Activated CD8-positive, alpha-beta memory T cell treated with anti-CD3 and anti-CD28 coated beads for 48 hours (primary cell): ENCODE results near the gene MICAL2.

Experiments
- DNase-seq, 3 experiments: peaks; one replicate each; pipeline ENCODE4 v3.0.0-alpha.2; 2020; ENCODE audit warnings: low read depth in 2 of 3, low spot score in 2 of 3

The MICAL2 gene

DNA sequence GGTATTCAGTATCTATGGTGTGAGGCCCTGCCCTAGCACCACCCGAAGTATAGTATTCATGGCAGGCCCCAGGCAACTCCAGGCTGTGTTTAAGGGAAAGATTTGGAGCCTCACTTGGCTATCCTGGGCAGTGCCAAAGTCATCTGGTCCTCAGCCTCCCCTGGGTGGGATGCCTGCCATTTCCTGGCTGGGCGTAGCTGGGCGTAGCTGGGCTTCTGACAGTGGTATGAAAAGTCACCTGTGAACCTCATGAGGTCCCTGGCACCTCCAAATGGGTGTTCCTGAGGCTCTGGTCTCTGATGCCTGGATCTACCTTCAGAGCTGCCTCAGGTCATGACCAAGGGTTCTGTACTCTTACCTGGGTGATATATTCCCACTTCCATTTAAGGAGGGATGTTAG is 154.0 kb downstream of the MICAL2 start:
- no peak for DNase-seq

DNA sequence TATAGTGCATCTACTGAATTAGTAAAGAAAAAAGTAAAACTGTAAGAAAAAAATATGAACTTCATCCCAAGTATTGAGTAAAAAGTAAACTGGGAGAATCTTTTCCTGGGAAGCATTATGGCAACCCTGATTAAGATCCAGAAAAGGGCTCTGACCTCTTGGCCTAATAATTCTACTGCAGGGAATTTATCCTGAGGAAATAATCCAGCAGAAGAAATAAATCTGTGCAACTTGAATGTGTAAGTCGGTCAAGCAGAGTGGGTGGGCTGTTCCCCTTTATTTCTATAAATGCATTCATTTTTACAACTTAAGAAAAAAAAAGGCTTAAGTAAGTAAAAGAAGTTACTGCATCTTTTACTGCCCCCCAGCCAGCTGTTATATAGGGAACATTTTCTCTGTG is 155.7 kb downstream of the MICAL2 start:
- no peak for DNase-seq

DNA sequence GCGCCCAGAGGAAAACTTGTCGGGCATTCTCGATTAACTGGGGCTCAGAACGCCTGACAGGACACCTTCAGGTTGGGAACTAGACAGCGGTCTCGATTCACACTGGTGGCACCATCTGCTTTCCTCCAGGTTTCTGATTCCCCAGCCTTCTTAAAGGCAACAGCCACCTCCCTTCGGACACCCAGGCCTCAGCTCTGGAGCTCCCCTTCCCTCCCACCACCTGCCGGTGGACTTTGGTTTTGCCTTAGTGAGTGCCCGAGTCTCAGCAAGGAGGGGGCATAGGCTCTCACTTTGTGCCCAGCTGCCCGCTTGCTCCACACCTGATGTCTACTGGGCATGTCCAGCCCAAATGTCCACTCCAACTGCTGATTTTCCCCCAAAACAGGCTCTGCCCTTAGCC is 156.6 kb downstream of the MICAL2 start:
- no peak for DNase-seq

DNA sequence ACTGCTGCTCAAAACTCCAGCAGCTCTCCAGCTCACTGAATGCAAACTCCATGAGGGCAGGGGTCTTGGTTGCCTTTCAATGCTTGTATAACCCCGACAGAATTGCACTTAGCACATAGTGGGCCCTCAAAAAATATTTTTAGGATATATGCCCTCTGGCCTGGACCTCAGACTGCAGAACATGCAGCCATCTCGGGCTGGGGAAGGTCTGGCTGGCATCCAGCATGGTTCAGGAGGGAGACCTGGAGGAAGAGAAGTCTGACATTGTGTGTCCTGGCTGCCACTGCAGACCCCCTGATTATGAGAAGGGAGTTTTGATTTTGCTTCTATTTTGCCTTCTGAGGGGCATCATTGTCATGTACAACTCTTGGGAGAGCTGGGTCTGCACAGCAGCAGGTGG is 157.5 kb downstream of the MICAL2 start:
- DNase-seq = no peak

DNA sequence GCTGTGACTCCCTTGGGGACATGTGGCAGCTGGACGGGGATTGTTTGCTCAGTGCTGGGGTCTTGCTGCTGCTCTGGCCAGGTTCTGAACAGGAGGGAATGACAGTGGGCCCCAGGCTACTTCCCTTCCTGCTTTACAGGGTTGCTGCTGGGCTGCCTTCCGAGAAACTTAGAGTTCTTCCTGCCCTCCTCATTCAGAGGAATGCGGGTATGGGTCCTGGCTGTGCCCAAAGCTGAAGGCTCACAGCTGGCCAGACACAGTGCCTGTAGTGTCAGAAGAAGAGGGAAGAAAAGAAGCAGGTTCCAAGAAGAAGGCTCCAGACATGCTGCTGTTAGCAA is 158.7 kb downstream of the MICAL2 start:
- DNase-seq = no peak

DNA sequence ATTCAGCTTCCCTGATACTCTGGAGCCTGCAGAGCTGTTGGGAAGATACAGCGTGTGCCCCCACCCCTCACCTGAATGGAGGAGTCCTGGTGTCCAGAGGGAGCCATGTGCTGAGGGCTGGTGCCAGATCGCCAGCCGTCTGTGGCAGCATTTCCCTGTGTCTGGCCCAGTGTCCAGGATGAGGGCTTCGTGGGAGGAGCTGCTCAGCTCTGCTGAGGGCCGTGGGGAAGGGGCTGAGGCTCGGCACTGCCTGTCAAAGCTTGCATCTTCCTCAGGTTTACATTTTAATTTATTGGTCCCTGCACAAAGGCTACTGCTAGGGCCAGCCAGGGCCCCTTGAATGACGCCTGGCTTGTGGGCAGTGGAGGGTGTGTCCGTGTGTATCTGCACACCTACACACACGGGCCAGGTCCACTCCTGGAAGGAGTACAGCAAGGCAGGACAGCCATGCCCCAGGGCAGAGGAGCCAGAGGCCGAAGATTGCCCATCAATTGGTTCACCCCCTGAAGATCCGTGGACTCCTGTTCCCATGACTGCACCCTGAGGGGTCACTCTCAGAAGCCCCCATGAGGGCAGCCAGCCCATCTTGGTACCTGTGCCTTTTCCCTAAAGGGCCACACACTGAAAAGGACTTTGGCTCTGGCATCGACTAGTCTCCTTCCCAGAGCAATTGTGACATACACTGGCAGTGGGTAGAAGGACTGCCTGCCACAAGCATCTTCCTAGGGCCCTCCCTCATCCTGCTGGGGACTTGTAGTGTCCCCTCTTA is 159.2 kb downstream of the MICAL2 start:
- DNase-seq = no peak

DNA sequence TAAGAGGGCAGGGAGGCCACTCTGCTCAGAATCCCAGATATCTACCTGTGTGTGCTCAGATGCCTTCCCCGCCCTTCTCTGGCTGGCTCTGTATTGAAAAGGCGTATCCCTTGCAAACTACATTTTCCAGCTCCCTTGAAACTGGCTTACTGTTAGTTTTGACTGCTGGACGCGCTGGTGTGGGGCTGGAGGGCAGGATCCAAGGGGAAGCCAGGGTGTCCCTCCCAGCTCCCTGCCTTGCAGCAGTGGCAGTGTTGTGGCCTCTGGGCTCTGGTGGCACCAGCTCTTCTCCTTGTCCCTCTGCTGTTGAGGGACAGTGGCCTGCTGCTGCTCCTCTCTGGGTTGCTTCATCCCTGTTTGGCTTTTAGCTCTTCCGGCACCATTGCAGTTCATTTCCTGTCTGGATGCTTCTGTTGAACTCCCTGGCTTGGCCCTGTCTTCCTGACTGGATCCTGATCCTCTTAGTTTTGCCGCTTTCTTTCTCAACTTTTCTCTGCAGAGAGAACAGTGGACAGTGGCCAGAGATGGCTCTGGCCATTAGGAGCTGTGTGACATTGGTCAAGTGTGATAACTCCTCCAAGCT is 159.9 kb downstream of the MICAL2 start:
- DNase-seq = no peak

DNA sequence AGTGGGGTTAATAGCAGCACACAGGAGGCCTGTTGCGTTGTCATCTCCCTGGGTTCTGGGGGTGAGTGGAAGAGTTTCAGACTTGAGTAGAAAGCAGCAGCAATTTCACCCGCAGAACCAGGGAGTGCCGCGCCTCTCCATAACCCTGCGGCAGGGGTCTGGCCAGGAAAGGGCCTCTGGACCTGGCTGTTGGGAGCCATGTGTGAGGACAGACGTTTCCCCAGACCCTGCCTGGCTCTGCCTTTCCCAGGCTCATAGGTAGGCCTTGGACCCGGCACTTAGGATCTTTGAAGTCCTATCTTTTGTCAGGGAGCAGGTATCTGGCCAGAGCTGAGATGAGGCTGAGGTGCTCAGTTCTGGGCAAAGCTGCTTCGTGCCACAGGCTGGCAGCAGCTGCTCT is 160.4 kb downstream of the MICAL2 start:
- no peak for DNase-seq

DNA sequence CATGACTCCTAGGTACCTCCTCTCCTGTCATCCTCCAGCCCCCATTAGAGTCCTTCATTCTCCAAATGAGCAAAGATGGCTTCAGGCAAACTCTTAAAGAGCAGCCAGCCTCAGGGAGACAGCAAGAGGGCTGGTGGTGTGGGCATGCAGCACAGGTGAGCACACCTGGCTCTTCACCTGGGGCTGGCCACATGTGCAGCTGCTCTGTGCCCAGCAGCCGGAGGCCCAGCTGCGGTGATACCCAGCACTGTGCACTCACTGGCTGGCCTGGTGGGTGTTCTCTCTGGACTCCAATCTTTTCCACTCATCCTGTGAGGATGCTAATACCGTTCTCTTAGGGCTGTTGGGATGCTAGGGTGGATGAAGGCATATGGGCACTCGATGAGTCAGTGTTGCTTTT is 160.9 kb downstream of the MICAL2 start:
- DNase-seq = no peak

DNA sequence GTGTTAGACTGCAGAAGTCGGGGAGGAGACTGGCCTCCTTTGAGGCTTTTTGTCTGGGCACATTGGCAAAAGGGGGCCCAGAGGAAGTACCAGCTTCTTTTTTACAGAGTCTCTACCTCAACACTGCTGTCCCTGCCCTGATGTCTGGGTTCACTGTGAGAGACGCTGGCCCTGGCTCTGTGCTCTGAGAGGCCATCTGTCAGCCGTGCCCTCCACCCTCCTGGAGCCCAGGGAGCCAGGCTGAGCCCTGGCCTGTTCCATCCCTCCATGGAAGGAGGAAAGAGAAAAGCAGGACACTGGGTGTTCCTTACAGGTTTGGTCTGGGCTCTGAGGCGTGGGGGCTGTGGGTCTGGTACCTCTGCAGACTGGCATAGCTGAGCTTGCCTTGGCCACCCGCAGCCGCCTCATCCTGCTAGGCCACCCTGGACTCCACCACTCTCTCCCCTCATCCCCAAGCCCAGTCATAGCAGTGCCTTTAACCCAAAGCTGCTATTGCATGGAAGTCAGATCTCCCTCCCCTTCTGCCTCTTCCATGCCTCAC is 161.5 kb downstream of the MICAL2 start:
- DNase-seq = no peak

DNA sequence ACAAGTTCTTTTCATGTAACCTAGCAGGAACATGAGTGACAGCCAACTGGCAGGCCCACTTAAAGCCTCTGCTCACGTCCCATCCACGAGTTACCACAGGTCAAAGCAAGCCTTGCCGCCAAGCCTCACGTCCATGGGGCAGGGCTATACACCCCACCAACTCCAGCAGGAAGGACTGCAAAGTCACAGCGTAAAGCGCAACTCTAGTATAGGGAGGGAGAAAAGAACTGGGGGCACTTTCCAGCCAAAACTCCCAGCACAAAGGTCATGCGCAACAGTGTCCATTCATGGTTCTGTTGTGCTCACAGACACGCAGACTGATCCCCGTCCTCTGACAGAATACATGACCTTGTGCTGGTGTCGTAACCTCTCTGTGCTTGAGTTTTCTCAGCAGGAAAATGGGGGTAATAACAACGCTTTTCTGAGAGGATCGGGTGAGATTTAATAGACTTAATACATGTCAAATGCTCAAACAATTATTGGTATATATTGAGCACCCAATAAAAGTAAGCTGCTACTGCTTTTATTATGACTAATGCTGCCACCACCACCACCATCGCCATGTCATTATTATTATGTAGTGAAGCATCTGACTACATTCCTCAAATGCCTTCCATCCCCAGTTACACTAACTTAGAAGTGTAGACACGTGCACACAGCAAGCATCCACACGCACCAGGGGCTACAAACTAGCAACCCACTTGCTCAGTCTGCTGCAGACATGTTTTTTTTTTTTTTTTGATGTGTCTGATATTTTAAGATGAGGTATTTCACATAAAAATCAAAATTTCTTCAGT is 162.6 kb downstream of the MICAL2 start:
- DNase-seq = no peak

DNA sequence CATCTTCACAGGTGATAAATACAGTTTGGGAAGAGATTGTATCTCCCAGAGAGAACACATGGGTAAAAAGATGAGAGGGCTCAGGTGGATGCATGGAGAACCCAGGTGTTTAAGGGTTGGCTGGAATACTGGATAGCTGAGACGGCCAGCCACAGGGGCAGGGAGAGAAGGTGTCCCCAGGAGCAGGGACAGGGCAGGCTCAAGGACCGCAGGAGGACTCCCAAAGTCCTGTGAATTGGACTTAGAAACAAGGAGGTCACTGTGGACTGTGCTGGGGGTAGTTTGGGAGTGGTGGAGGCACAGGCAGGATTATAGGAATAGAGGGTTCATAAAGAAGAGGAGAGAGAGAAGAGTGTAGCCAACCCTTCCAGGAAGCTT is 163.2 kb downstream of the MICAL2 start:
- no peak for DNase-seq

DNA sequence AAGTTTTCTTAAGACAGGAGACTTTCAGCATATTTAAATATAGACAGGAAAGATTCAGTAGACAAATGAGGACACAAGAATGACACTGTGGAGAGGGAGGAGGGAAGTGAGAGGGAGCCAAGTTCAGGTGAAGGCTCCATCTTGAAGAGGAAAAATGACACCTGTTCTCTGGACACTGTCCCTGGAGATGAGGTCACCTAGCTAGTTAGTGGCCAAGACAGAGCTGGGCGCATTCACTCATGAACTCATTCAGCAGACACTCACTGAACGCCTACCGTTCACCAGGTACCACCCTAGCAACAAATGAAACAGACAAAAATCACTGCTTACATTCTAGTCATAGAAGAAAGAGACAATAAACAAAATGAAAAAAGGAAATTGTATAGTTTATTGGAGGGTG is 163.7 kb downstream of the MICAL2 start:
- no peak for DNase-seq

DNA sequence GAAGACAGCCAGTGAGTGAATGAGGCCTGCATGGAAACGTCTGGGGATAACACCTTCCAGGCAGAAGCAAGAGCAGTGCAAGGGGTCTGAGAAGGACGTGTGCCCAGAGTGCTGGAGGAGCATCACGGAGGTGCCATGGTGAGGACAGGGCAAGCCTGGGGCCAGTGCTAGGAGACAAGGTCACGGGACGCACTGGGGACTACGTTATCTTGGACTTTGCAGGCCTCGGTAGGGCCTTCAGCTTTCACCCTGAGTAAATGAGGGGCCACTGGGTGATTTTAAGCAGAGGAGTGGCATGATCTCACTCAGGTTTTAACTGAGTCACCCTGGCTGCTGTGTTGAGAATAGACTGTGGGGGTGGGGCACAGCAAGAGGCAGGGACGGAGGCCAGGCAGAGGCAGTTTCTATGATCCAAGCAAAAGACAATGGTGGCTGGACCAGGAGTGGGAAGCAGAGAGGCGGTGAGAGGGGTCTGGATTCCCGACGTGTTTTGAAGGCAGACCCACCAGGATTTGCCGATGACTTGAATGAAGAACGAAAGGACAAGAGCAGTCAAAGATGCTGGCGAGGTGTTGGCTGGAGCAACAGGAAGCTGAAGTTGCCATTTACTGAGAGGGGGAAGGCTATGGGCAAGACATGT is 164.3 kb downstream of the MICAL2 start:
- no peak for DNase-seq

DNA sequence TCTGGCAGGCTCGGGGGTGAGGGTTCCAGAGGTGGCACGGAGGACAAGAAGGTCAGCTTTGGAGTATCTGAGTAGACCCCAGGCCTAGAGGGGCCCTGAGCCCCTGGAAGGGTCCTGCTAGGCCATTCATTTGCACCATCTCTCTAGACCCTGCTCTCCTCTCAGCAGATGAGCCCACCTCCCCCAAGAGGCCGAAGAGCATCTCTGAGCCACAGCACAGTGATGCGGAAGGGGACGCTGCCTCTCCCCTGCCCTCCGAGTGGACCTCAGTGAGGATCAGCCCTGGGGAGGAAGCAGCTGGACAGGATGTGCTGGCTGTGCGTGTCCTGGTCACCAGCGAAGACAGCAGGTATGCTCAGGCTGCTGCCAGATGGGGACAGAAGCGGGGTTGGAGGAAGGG is 165.4 kb downstream of the MICAL2 start:
- no peak for DNase-seq

DNA sequence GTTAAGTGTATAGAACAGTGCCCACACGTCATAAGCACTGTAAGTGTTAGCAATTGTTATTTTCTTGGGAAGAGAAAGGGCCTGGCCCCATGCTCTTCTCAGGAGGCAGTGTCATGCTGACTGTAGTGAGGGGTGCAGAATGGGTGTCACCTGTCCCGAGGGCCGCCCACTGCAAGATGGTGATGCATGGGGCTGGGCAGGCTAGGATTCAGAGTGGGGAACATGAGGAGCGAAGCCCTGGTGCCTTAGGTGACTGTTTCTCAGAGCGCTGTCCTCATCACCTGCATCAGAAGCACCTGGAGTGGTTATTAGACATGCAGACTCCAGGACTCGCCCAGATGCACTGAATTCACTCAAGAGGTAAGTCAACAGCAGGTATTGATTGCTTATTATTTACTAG is 166.0 kb downstream of the MICAL2 start:
- DNase-seq = no peak

DNA sequence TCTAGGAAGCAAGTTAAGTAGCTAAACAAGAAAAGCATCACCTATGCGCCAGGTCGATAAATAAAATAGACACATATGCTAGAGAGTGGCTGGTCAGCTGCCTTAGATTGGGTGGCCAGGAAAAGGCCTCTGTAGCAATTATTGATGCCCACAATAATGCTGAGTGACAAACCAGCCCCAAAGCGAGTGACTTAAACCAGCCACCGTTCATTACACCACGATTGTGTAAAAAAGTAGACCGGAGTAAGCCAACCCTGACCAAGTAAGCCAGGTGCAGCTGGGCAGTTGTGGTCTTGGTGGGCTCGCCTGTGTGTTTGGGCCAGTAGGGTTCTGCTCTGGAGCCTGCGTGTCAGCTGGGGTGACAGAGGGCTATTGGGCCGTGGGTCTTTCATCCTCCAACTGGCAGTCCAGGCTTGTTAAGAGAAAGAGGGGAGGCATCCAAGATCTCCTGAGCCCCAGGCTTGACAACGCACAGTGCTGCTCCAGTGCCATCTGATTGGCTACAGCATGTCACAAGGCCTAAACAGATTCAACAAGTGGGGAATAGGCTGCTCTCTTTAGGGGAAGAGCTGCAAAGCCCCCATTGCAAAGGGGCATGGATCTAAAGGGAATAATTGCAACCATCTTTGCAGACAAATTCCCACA is 166.6 kb downstream of the MICAL2 start:
- DNase-seq = no peak

DNA sequence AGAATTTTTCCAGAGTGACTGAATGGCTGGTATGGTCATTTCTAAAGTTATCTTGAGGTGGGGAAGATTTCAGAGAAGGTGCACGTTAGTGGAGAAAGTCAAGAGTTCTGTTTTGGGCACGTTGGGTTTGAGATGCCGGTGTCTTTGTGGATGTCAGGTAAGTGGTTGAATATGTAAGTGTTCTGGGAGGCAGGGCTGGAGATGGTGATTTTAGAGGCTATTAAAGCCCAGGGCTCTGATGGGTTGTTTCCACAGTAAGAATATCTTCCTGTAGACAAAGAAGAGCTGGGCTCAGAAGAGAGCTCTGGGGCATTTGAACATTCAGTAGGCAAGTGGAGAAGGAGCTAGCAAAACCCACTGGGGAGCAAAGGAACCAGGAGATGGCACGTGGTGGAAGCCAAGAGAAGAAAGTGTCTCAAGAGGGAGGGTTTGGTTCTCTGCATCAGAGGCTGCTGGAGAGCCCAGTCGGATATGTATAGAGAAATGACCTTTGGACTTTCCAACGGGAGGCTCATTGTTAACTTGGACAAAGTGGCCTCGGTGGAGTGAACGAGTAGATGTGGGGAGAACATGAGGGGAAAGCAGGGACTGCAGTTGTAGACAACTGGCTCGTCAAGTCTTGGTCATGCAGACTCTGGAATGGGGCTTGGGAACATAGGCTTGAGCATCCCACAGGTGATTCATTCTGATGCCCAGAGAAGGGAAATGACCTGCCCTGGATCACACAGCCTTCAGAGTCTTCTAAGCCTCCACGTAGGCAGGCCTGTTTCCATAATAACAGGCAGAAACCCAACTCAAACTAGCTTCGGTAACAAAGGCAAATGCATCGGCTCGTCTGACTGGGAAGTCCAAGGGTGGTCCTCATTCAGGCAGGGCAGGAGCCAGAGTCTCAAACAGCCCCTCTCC is 168.6 kb downstream of the MICAL2 start:
- DNase-seq = no peak

DNA sequence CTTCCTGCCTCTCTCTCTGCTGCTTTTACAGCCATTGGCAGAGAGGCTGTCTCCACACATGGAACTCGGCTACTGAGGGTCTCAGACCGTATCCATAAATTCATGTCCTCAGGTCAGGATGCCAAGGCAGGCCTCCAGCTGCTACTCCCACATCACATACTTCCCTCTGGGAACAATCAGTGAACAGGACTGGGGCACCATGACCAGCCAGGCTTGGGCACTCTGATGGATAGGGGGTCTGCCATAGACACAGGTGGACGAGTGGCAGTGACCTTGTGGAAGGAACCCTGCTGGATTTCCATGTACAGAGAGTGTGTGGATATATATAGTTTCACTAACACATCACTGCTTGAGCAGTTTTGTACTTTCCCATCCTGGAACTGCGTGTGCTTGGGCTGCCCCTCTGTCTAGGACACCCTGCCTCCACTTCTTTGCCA is 169.3 kb downstream of the MICAL2 start:
- DNase-seq = no peak

DNA sequence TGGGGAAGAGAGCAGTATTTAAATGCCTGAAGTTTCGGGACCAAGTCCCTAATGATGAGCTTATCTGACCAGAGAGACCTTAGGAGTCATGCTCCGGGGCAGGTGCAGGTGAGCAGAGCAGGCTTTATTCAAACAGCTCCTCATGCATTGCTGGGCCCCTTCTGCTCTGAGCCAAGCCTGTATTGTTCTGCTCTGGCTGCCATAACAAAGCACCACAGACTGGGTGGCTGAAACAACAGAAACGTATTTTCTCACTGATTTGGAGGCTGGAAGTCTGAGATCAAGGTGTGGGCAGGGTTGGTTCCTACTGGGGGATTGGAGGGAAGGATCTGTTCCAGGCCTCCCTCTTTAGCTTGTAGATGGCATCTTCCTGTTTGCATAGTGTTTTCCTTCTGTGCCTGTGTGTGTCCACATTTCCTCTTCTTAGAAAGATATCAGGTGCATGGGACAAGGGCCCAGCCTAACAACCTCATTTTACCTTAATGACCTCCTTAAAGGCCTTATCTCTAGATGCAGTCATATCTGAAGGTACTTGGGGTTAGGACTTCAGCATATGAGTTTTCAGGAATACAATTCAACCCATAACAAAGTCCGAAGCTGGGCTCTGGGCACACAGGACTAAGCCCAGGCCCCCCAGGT is 169.9 kb downstream of the MICAL2 start:
- DNase-seq = no peak
